RPMI8226 (cell line): ENCODE data around the gene MCOLN1.
"Not testable (repeated sequence)": the region's sequence is repeated elsewhere in the genome, so short reads cannot be mapped to it uniquely, and the experiment has no call there.

Source experiments
- DNase-seq: peaks from one replicate; pipeline ENCODE4 v3.0.0-alpha.2; 2015

The MCOLN1 gene

DNA sequence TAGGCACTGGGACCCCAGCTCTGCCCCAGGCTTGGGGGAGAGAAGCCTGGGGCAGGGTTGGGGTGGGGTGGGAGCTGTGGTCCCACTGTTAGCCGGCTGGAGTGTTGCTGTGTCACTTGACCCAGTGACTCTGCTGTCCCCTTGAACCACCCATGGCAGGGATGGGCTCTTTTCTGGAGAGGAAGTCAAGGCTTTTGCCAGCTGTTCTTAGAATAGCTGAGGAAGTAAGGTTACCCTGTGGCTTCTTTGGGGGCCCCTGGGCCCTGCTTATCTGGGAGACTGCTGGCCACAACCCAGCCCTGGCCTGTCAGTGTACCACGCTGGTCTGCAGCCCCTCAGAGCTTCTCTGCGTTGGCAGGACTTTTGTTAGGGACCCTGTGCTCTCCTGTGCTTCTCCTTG is 22.2 kb downstream of the MCOLN1 start:
- DNase-seq = no peak

GRCh38 chr19:7545300-7545699 is 22.9 kb downstream of the MCOLN1 start:
- DNase-seq = peak; percentile 58

- peak; percentile 67 for DNase-seq
These were observed 23.5 kb downstream of the MCOLN1 start for GRCh38 chr19:7545904-7546303.

DNA sequence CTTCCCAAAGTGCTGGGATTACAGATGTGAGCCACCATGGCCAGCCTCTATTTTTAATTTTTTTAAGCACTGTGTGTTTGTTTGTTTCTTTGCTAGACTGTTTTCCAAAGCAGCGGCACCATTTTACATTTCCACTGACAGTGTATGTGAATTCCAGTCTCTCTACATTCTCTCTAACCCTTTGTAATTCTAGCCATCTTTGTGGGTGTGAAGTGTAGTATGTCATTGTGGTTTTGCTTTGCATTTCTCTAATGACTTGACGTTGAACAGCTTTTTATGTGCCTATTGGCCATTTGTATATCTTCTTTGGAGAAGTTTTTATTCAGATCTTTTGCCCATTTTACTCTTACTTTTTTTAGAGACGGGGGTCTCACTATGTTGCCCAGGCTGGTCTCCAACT is 24.7 kb downstream of the MCOLN1 start:
- no peak for DNase-seq

DNA sequence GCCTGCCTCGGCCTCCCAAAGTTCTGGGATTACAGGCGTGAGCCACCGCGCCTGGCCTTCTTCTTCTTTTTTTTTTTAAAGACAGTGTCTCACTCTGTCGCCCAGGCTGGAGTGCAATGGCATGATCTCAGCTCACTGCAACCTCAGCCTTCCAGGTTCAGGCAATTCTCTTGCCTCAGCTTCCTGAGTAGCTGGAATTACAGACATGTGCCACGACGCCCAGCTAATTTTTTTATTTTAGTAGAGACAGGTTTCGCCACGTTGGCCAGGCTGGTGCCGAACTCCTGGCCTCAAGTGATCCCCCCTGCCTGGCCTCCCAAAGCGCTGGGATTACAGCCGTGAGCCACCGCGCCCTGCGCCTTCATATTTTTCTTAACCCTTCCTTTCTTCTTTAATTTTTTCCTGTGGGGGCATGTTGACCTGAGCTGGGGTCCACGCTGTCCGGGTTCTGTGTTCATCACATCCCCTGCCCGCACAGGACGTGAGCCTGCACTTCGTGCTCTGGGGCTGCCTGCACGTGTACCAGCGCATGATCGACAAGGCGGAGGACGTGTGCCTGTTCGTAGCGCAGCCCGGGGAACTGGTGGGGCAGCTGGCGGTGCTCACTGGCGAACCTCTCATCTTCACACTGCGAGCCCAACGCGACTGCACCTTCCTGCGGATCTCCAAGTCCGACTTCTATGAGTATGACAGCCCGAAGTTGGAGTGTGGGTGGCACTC is 27.2 kb downstream of the MCOLN1 start:
- no peak for DNase-seq

GRCh38 chr19:7550169-7550770 is 27.8 kb downstream of the MCOLN1 start:
- no peak for DNase-seq

DNA sequence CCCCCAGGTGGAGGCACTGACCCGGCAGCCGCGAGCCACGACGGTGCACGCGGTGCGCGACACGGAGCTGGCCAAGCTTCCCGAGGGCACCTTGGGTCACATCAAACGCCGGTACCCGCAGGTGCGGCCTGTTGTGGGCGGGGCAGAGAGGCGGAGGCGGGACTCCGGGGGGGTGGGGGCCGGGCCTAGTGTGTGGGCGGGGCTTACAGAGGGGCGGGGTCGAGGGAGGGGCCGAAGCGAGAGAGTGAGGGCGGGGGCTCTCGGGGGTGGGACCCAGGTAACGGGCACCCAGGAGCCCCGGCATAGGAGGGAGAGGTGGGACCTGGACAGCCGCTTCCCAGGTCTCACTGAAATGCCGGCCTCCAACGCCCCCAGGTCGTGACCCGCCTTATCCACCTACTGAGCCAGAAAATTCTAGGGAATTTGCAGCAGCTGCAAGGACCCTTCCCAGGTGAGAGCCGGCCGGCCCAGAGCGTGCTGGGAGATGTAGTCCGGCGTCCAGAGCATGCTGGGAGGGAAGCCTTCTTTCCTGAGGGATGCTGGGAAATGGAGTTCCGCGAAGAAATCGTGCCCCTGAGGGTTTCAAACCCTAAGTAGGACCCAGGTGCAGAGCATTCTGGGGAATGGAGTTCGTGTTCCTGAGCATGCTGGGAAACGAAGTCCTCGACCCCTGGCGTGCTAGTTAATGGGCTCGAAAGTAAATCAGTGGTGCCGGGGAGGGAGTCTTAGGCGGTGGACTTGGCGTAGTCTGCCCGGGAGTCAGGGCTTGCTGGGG is 28.8 kb downstream of the MCOLN1 start:
- DNase-seq = no peak

GRCh38 chr19:7552781-7553180 is 30.4 kb downstream of the MCOLN1 start:
- DNase-seq = no peak

DNA sequence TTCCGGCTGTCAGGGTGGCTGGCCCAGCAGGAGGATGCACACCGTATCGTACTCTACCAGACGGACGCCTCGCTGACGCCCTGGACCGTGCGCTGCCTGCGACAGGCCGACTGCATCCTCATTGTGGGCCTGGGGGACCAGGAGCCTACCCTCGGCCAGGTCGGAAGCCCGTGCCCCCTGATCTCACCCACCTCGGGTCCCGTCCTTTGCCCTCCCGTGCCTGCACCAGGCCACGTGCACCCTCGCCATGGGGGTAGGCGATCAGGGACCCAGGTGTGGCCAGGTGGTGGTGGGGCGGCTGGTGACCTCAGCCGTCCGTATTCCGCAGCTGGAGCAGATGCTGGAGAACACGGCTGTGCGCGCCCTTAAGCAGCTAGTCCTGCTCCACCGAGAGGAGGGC is 32.1 kb downstream of the MCOLN1 start:
- no peak for DNase-seq

- no peak for DNase-seq
These were observed 32.8 kb downstream of the MCOLN1 start for GRCh38 chr19:7554990-7555864.

DNA sequence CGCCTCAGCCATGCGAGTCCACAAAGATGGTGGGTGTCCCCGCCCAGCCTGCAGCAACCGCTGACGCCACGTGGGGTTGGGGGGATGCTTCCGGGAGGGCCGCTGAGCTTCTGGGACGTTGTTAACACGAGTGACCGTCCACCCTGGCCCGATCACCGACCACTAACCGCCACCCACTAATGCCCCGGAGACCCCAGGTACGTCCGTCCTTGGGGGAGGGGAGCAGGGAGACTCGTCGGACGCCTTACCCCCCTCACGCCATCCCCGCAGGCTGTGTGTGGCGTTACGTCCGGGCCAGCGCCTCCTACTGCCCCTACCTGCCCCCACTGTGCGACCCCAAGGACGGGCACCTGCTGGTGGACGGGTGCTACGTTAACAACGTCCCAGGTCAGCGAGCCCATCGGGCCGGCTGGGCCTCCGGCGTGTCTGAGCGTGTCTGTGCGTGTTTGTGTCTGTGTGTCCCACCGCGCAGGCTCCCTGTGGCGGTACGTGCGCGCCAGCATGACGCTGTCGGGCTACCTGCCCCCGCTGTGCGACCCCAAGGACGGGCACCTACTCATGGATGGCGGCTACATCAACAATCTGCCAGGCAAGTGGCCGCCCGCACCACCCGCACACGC is 34.4 kb downstream of the MCOLN1 start:
- no peak for DNase-seq

DNA sequence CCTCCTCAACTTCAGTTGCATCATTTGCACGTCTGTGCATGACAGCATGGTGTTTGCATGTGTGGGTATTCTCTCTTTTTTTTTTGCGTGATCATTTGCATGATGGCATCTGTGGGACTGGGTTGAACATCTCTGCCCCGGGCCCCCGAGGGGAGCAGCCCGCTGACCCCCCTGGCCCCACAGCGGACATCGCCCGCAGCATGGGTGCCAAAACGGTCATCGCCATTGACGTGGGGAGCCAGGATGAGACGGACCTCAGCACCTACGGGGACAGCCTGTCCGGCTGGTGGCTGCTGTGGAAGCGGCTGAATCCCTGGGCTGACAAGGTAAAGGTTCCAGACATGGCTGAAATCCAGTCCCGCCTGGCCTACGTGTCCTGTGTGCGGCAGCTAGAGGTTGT is 36.2 kb downstream of the MCOLN1 start:
- DNase-seq = no peak

- DNase-seq = no peak
These were observed 36.7 kb downstream of the MCOLN1 start for GRCh38 chr19:7559102-7559501.

GRCh38 chr19:7560255-7560654 is 37.8 kb downstream of the MCOLN1 start:
- DNase-seq = no peak

GRCh38 chr19:7561325-7561724 is 38.9 kb downstream of the MCOLN1 start:
- DNase-seq = no peak

- peak; percentile 40 for DNase-seq
These were observed 40.4 kb downstream of the MCOLN1 start for GRCh38 chr19:7562646-7563393.

- no peak for DNase-seq
These were observed 42.4 kb downstream of the MCOLN1 start for GRCh38 chr19:7564866-7565265.

DNA sequence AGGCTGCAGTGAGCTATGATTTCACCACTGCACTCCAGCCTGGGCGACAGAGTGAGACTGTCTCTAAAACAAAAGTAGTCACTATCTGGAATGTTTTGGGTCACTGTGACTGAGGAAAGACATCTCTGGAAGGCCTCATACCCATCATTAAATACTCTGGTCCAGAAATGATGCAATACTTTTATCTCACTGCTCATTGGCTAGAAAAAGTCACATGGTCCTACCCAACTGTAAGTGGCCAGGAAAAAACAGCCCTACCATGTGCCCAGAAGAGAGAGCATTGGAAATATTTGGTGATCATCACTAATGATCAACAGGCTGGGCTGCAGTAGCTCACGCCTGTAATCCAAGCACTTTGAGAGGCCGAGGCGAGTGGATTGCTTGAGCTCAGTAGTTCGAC is 42.9 kb downstream of the MCOLN1 start:
- DNase-seq = no peak

DNA sequence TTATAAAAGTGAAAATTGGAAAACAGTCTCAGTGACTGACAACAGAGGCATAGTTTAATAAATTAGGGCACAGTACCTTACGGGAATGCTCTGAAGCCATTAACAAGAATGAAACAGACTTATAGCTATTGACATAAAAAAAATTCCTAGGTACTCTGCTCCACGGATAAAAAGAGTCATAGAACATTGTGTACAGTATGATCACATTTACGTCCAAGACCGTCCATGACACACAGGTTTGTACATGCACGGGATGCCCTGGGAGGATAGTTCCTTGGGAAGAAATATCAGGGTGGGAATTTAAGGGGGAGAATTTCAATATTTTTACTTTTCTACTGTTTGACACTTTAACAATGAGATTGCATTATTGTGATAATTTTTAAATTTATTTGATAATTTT is 48.3 kb downstream of the MCOLN1 start:
- no peak for DNase-seq

- peak; percentile 72 for DNase-seq
These were observed 53.1 kb downstream of the MCOLN1 start for GRCh38 chr19:7575434-7576040.

DNA sequence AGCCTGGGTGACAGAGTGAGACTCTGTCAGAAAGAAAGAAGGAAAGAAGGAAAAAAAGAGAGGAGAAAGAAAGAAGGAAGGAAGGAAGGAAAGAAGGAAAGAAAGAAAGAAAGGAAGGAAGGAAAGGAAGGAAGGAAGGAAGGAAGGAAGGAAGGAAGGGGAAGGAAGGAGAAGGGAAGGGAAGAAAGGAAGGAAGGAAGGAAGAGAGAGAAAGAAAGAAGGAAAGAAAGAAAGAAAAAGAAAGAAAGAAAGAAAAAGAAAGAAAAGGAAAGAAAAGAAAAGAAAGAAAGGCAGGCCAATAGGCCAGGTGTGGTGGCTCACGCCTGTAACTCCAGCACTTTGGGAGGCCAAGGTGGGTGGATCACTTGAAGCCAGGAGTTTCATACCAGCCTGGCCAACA is 55.0 kb downstream of the MCOLN1 start:
- DNase-seq = not testable (repeated sequence)
